Measurements from ENCODE around the gene UBASH3B. TPM values are rescaled to one million over a fixed set of nuclear protein-coding genes. Genes with fewer than 3 reads are reported as not detected.

The UBASH3B gene
- polyA plus RNA-seq, 4 donors, result 0.89 to 2.1 (median 1.0) TPM

GRCh38 chr11:122847466-122847865 lies 191.9 kb downstream of the UBASH3B start:
- no peak for FAIRE-seq
- Histone ChIP-seq H3K27me3 (ENCODE audit: control insufficient read depth in 3 of 3, insufficient read depth in 3 of 3, low read length in 3 of 3) (peaks cover 0 to 4% (median 0%) of the 10 kb centered on the region in 3 donors), H3K9me3 (ENCODE audit: control insufficient read depth in 2 of 2, insufficient read depth in 1 of 2, low read depth in 1 of 2, low read length in 1 of 2) (no peaks in the 10 kb centered on the region), H3K27ac (ENCODE audit: low read depth in 1 of 3, low read length in 2 of 3) (peak overlapping the region in 1 of 3 donors; percentile 26), H3K4me1 (ENCODE audit: control insufficient read depth in 3 of 3, insufficient read depth in 2 of 3, low read depth in 1 of 3, low read length in 2 of 3) (no peaks in the 10 kb centered on the region), H3K4me3 (ENCODE audit: low read depth in 1 of 3, low read length in 3 of 3) (no peak overlapping the region), H3K36me3 (ENCODE audit: control insufficient read depth in 3 of 3, insufficient read depth in 2 of 3, low read depth in 1 of 3, low read length in 3 of 3) (no peaks in the 10 kb centered on the region)
- 38 to 76% (median 63%) methylated on average over 1 of the region's 1 CpG for WGBS, 3 donors
- DNase-seq, result no peak

GRCh38 chr11:122848186-122848585 lies 192.7 kb downstream of the UBASH3B start:
- WGBS, 3 donors, result 80 to 88% (median 87%) methylated on average over 1 of the region's 1 CpG
- peaks cover 0 to 4% (median 0%) of the 10 kb centered on the region in 3 donors for H3K27me3 ChIP-seq (ENCODE audit: control insufficient read depth in 3 of 3, insufficient read depth in 3 of 3, low read length in 3 of 3)

GRCh38 chr11:122850076-122850631 lies 194.6 kb downstream of the UBASH3B start:
- H3K27me3 ChIP-seq (ENCODE audit: control insufficient read depth in 3 of 3, insufficient read depth in 3 of 3, low read length in 3 of 3), result peaks cover 0 to 4% (median 0%) of the 10 kb centered on the region in 3 donors
- no peaks in the 10 kb centered on the region for H3K4me1 ChIP-seq (ENCODE audit: control insufficient read depth in 3 of 3, insufficient read depth in 2 of 3, low read depth in 1 of 3, low read length in 2 of 3)
- H3K36me3 ChIP-seq (ENCODE audit: control insufficient read depth in 3 of 3, insufficient read depth in 2 of 3, low read depth in 1 of 3, low read length in 3 of 3), result no peaks in the 10 kb centered on the region
- no peaks in the 10 kb centered on the region for H3K9me3 ChIP-seq (ENCODE audit: control insufficient read depth in 2 of 2, insufficient read depth in 1 of 2, low read depth in 1 of 2, low read length in 1 of 2)
- no peak for FAIRE-seq
- no peak overlapping the region for H3K4me3 ChIP-seq (ENCODE audit: low read depth in 1 of 3, low read length in 3 of 3)
- H3K27ac ChIP-seq (ENCODE audit: low read depth in 1 of 3, low read length in 2 of 3), result peak overlapping the region in 2 of 3 donors; percentile 2 to 72
- DNase-seq, result no peak
- 42 to 55% (median 53%) methylated on average over 7 of the region's 7 CpGs for WGBS, 3 donors

More at GRCh38 chr11:122848186-122848585, 192.7 kb downstream of the UBASH3B start:
- Histone ChIP-seq H3K4me1 (ENCODE audit: control insufficient read depth in 3 of 3, insufficient read depth in 2 of 3, low read depth in 1 of 3, low read length in 2 of 3) (no peaks in the 10 kb centered on the region), H3K27ac (ENCODE audit: low read depth in 1 of 3, low read length in 2 of 3) (no peak overlapping the region), H3K4me3 (ENCODE audit: low read depth in 1 of 3, low read length in 3 of 3) (no peak overlapping the region), H3K36me3 (ENCODE audit: control insufficient read depth in 3 of 3, insufficient read depth in 2 of 3, low read depth in 1 of 3, low read length in 3 of 3) (no peaks in the 10 kb centered on the region), H3K9me3 (ENCODE audit: control insufficient read depth in 2 of 2, insufficient read depth in 1 of 2, low read depth in 1 of 2, low read length in 1 of 2) (no peaks in the 10 kb centered on the region)
- DNase-seq (no peak), FAIRE-seq (no peak)

DNA sequence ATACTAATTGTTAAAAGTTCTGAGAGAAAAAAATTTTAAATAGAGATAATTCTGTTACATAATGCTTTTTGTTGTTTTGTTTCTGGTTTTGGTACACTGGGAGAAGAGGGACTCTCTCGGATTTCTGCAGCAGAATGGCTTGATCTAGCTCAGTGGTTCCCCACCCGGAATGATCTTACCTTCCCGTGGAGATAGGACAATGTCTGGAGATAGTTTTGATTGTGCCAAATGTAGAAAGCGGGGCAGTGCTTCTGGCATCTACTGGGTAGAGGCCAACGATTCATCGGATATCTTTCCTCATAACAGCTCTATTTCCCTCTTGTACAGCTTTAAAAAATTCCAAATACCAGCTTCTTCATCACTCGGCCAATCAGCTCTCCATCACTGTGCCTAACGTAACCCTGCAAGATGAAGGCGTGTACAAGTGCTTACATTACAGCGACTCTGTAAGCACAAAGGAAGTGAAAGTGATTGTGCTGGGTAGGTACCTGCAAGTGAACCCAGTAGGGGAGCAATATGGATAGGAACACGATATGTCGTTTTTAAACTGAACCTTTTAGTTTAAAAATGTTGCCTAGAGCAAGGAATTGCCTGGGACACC lies 195.9 kb downstream of the UBASH3B start:
- WGBS, 3 donors, result 51 to 68% (median 54%) methylated on average over 12 of the region's 12 CpGs
- H3K4me3 ChIP-seq (ENCODE audit: low read depth in 1 of 3, low read length in 3 of 3), result no peak overlapping the region

GRCh38 chr11:122852074-122852795 lies 196.7 kb downstream of the UBASH3B start:
- peaks cover 0 to 4% (median 0%) of the 10 kb centered on the region in 3 donors for H3K27me3 ChIP-seq (ENCODE audit: control insufficient read depth in 3 of 3, insufficient read depth in 3 of 3, low read length in 3 of 3)
- FAIRE-seq (no peak), DNase-seq (peak in 1 of 2 donors; percentile 13)
- 64 to 76% (median 64%) methylated on average over 10 of the region's 10 CpGs for WGBS, 3 donors
- H3K9me3 ChIP-seq (ENCODE audit: control insufficient read depth in 2 of 2, insufficient read depth in 1 of 2, low read depth in 1 of 2, low read length in 1 of 2), result no peaks in the 10 kb centered on the region
- no peaks in the 10 kb centered on the region for H3K36me3 ChIP-seq (ENCODE audit: control insufficient read depth in 3 of 3, insufficient read depth in 2 of 3, low read depth in 1 of 3, low read length in 3 of 3)
- H3K4me3 ChIP-seq (ENCODE audit: low read depth in 1 of 3, low read length in 3 of 3), result no peak overlapping the region
- no peak overlapping the region for H3K27ac ChIP-seq (ENCODE audit: low read depth in 1 of 3, low read length in 2 of 3)
- no peaks in the 10 kb centered on the region for H3K4me1 ChIP-seq (ENCODE audit: control insufficient read depth in 3 of 3, insufficient read depth in 2 of 3, low read depth in 1 of 3, low read length in 2 of 3)

More for the DNA sequence above, 195.9 kb downstream of the UBASH3B start:
- Histone ChIP-seq H3K27me3 (ENCODE audit: control insufficient read depth in 3 of 3, insufficient read depth in 3 of 3, low read length in 3 of 3) (peaks cover 0 to 4% (median 0%) of the 10 kb centered on the region in 3 donors), H3K36me3 (ENCODE audit: control insufficient read depth in 3 of 3, insufficient read depth in 2 of 3, low read depth in 1 of 3, low read length in 3 of 3) (no peaks in the 10 kb centered on the region), H3K27ac (ENCODE audit: low read depth in 1 of 3, low read length in 2 of 3) (no peak overlapping the region), H3K4me1 (ENCODE audit: control insufficient read depth in 3 of 3, insufficient read depth in 2 of 3, low read depth in 1 of 3, low read length in 2 of 3) (no peaks in the 10 kb centered on the region), H3K9me3 (ENCODE audit: control insufficient read depth in 2 of 2, insufficient read depth in 1 of 2, low read depth in 1 of 2, low read length in 1 of 2) (no peaks in the 10 kb centered on the region)
- FAIRE-seq (no peak), DNase-seq (peak in 1 of 2 donors; percentile 28)

DNA sequence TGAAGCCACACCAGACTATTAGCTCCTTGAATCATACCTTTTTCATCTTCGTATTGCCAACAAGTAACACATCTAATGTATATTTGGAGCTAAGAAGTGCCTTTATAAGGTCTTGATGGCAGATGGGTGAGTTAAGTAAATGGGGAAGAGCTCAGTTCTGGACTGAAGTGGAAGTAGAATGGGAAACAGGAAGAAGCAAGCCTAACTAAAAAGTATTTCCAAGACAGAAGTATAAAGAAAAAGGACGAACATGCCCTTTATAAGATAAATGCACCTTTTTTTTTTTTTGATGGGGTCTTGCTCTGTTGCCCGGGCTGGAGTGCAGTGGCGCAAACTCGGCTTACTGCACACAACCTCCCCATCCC lies 197.3 kb downstream of the UBASH3B start:
- H3K27me3 ChIP-seq (ENCODE audit: control insufficient read depth in 3 of 3, insufficient read depth in 3 of 3, low read length in 3 of 3), result peaks cover 0 to 4% (median 0%) of the 10 kb centered on the region in 3 donors
- no peak overlapping the region for H3K27ac ChIP-seq (ENCODE audit: low read depth in 1 of 3, low read length in 2 of 3)
- FAIRE-seq (no peak), DNase-seq (no peak)
- H3K4me3 ChIP-seq (ENCODE audit: low read depth in 1 of 3, low read length in 3 of 3), result no peak overlapping the region
- H3K36me3 ChIP-seq (ENCODE audit: control insufficient read depth in 3 of 3, insufficient read depth in 2 of 3, low read depth in 1 of 3, low read length in 3 of 3), result no peaks in the 10 kb centered on the region
- no peaks in the 10 kb centered on the region for H3K4me1 ChIP-seq (ENCODE audit: control insufficient read depth in 3 of 3, insufficient read depth in 2 of 3, low read depth in 1 of 3, low read length in 2 of 3)
- 84 to 94% (median 89%) methylated on average over 5 of the region's 5 CpGs for WGBS, 3 donors
- no peaks in the 10 kb centered on the region for H3K9me3 ChIP-seq (ENCODE audit: control insufficient read depth in 2 of 2, insufficient read depth in 1 of 2, low read depth in 1 of 2, low read length in 1 of 2)

GRCh38 chr11:122853261-122853660 lies 197.7 kb downstream of the UBASH3B start:
- no peak overlapping the region for H3K27ac ChIP-seq (ENCODE audit: low read depth in 1 of 3, low read length in 2 of 3)
- no peaks in the 10 kb centered on the region for H3K36me3 ChIP-seq (ENCODE audit: control insufficient read depth in 3 of 3, insufficient read depth in 2 of 3, low read depth in 1 of 3, low read length in 3 of 3)
- H3K4me3 ChIP-seq (ENCODE audit: low read depth in 1 of 3, low read length in 3 of 3), result no peak overlapping the region
- peaks cover 0 to 4% (median 0%) of the 10 kb centered on the region in 3 donors for H3K27me3 ChIP-seq (ENCODE audit: control insufficient read depth in 3 of 3, insufficient read depth in 3 of 3, low read length in 3 of 3)
- H3K9me3 ChIP-seq (ENCODE audit: control insufficient read depth in 2 of 2, insufficient read depth in 1 of 2, low read depth in 1 of 2, low read length in 1 of 2), result no peaks in the 10 kb centered on the region
- DNase-seq (no peak), FAIRE-seq (no peak)
- 91 to 94% (median 92%) methylated on average over 11 of the region's 11 CpGs for WGBS, 3 donors
- no peaks in the 10 kb centered on the region for H3K4me1 ChIP-seq (ENCODE audit: control insufficient read depth in 3 of 3, insufficient read depth in 2 of 3, low read depth in 1 of 3, low read length in 2 of 3)

GRCh38 chr11:122853971-122854446 lies 198.5 kb downstream of the UBASH3B start:
- Histone ChIP-seq H3K36me3 (ENCODE audit: control insufficient read depth in 3 of 3, insufficient read depth in 2 of 3, low read depth in 1 of 3, low read length in 3 of 3) (no peaks in the 10 kb centered on the region), H3K4me3 (ENCODE audit: low read depth in 1 of 3, low read length in 3 of 3) (no peak overlapping the region), H3K27ac (ENCODE audit: low read depth in 1 of 3, low read length in 2 of 3) (no peak overlapping the region), H3K27me3 (ENCODE audit: control insufficient read depth in 3 of 3, insufficient read depth in 3 of 3, low read length in 3 of 3) (peaks cover 0 to 4% (median 0%) of the 10 kb centered on the region in 3 donors), H3K4me1 (ENCODE audit: control insufficient read depth in 3 of 3, insufficient read depth in 2 of 3, low read depth in 1 of 3, low read length in 2 of 3) (no peaks in the 10 kb centered on the region), H3K9me3 (ENCODE audit: control insufficient read depth in 2 of 2, insufficient read depth in 1 of 2, low read depth in 1 of 2, low read length in 1 of 2) (no peaks in the 10 kb centered on the region)
- DNase-seq (peak; percentile 69), FAIRE-seq (no peak)
- WGBS, 3 donors, result 31 to 36% (median 36%) methylated on average over 3 of the region's 3 CpGs
